GM10266 (cell line): ENCODE measurements around the gene IGF1.

Experiments used
- DNase-seq: peaks from one replicate; pipeline ENCODE4 v3.0.0; 2012; ENCODE audit errors: extremely low spot score
- TF ChIP-seq, protein P1 (sequence below): IDR thresholded peaks from 2 replicates; pipeline ENCODE4 v1.5.1; 2012; ENCODE audit warnings: mild to moderate bottlenecking, low read depth; ENCODE audit not compliant: control insufficient read depth, insufficient read depth; ENCODE audit errors: missing control alignments

IGF1 gene

DNA sequence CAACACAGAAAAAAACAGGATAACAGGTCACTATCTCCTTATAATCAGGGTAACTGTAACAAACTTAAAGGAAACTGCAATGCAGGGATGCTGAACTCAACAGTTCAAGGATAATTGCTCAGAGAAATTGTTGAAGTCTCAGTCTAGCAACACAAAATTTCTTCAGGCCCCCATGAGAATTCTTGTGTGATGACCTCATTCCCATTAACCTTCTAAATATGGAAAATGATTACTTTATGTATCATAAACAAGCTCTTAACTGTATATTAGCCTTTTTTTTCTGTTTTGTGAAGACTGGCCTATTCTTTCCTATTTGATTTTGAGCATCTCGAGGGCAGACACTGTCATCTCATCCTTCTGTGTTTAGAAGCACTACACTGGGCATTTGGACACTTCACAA, 47.1 kb downstream of the IGF1 start:
- TF ChIP-seq, protein P1, sequence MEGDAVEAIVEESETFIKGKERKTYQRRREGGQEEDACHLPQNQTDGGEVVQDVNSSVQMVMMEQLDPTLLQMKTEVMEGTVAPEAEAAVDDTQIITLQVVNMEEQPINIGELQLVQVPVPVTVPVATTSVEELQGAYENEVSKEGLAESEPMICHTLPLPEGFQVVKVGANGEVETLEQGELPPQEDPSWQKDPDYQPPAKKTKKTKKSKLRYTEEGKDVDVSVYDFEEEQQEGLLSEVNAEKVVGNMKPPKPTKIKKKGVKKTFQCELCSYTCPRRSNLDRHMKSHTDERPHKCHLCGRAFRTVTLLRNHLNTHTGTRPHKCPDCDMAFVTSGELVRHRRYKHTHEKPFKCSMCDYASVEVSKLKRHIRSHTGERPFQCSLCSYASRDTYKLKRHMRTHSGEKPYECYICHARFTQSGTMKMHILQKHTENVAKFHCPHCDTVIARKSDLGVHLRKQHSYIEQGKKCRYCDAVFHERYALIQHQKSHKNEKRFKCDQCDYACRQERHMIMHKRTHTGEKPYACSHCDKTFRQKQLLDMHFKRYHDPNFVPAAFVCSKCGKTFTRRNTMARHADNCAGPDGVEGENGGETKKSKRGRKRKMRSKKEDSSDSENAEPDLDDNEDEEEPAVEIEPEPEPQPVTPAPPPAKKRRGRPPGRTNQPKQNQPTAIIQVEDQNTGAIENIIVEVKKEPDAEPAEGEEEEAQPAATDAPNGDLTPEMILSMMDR: no peak
- no peak for DNase-seq

DNA sequence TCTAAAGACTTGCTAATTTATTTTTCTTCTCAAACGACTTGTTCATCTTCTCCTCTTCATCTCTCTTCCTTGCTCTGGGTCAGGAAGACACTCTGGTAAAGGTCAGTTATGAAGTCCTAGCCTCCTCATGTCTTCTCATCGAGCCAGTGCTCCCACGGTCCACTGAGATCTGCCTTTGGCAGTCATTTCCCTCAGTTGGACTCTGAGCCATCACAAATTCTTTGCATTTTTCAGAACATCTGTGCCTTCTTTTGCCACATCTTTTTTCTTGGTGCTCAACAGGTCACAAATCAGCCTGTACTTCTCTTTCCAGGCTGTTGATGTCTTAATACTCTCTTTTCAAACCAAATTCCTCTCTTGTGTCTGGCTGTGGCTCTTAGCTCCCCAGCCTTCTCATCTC, 49.7 kb downstream of the IGF1 start:
- DNase-seq: no peak
- TF ChIP-seq, protein P1: no peak

GRCh38 chr12:102429211-102430154, 50.9 kb downstream of the IGF1 start:
- TF ChIP-seq, protein P1: no peak

DNA sequence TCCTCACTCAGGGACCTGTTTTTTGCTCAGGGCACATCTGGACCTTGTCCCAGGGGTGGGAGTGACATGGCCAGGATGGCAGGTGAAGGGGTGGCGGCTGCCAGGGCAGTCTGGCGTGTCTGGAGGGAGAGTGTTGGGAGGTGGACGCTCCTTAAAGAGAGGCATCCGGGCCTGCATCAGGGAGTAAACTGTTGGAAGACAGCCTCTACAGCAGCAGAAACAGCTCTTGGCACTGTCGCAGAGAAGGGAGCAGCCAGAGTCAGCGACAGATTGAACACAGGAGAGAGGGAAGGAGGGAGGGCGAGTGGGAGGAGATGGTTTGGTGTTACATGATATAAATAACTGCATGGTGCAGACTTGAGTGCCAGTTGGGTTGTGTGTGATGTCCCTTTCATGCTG, 52.8 kb downstream of the IGF1 start:
- TF ChIP-seq, protein P1: no peak
- DNase-seq: no peak

More at GRCh38 chr12:102429211-102430154, 50.9 kb downstream of the IGF1 start:
- DNase-seq: no peak

GRCh38 chr12:102426599-102427542, 53.5 kb downstream of the IGF1 start:
- TF ChIP-seq, protein P1: no peak
- no peak for DNase-seq

DNA sequence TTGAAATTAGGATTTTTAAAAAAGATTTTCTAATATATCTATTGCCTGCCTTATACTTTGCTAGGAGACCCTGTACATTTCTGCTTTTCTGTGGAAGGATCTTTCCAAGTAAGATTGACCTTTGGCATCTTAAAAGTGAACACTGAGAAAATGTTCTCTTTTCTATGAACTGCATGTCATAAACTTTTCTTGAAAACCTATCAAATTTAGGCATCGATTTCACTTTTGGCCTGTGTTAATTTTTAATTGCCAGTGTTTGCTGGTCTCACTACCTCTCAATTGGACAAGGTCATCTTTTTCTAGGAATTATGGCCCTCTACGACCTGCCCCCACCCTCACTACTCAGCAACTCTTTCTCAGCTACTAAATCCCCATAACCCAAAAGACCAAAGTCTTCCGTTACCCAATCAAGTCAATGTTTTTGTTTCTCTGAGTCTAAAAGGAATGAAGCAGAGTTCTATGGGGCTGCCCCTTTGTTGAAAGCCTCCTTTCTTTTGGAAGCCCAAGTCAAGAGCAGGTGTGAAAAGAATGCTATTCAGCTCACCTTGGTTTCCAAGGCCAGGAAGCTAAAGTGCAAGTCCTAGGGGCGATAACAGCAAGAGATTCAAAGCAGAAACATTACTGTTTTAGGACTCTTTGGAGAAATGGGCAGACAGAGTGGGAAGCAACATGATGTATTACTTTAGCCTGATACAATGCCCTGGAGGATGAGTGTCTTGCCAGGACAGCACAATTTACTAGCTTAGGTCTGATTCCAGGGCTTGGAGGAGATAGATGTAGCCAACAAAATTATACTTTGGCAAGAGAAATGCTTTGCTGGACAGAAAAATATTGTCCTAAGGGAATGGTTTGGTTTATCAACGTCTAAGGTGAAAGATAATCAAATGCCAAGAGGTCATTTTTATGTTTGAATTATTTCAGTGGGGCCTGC, 55.0 kb downstream of the IGF1 start:
- no peak for DNase-seq
- TF ChIP-seq, protein P1: no peak
